Small intestine (tissue), 7 donors: ENCODE results near the gene SLC39A10. TPM values are rescaled to one million over a fixed set of nuclear protein-coding genes. Genes with fewer than 3 reads are reported as not detected.
"Not testable (repeated sequence)": the region's sequence is repeated elsewhere in the genome, so short reads cannot be mapped to it uniquely, and the experiment has no call there.

Experiments used
- DNase-seq, 2 donors: peaks; one replicate each; pipeline versions ENCODE4 v3.0.0 to v3.0.0-alpha.2; 2013
- FAIRE-seq: peaks from 2 replicates; lab custom pipeline; 2012; peaks lifted over from hg19 to GRCh38; lab: Jason Lieb, UNC
- H3K27ac ChIP-seq, 3 donors: one replicate each; pipeline ENCODE4 v1.5.1; 2013; ENCODE audit warnings: low read length in 2 of 3, mild to moderate bottlenecking in 2 of 3, control low read depth in 1 of 3, inconsistent platforms in 1 of 3, low read depth in 1 of 3, moderate library complexity in 1 of 3
- H3K27me3 ChIP-seq, 3 donors: one replicate each; pipeline ENCODE4 v1.6.1; 2013; ENCODE audit warnings: low read length in 3 of 3, inconsistent platforms in 1 of 3; ENCODE audit not compliant: control insufficient read depth in 3 of 3, insufficient read depth in 3 of 3
- H3K36me3 ChIP-seq, 3 donors: one replicate each; pipeline ENCODE4 v1.6.1; 2013; ENCODE audit warnings: low read length in 3 of 3, inconsistent platforms in 1 of 3, low read depth in 1 of 3, mild to moderate bottlenecking in 1 of 3, moderate library complexity in 1 of 3; ENCODE audit not compliant: control insufficient read depth in 3 of 3, insufficient read depth in 2 of 3
- H3K4me1 ChIP-seq, 3 donors: one replicate each; pipeline ENCODE4 v1.6.1; 2013; ENCODE audit warnings: low read length in 2 of 3, inconsistent platforms in 1 of 3, low read depth in 1 of 3, mild to moderate bottlenecking in 1 of 3, moderate library complexity in 1 of 3; ENCODE audit not compliant: control insufficient read depth in 3 of 3, insufficient read depth in 2 of 3
- H3K4me3 ChIP-seq, 3 donors: one replicate each; pipeline ENCODE4 v1.5.1; 2013; ENCODE audit warnings: low read length in 3 of 3, control low read depth in 1 of 3, inconsistent platforms in 1 of 3, low read depth in 1 of 3, mild to moderate bottlenecking in 1 of 3, moderate library complexity in 1 of 3
- H3K9me3 ChIP-seq, 2 donors: one replicate each; pipeline ENCODE4 v1.6.1; 2013; ENCODE audit warnings: low read depth in 1 of 2, low read length in 1 of 2; ENCODE audit not compliant: control insufficient read depth in 2 of 2, insufficient read depth in 1 of 2
- WGBS, 3 donors: extraction: QIAGEN DNeasy Blood & Tissue Kit; methylation state at CpG; one replicate each; pipeline ENCODE4 v1.1.7; 2013; 5-methylcytosine and 5-hydroxymethylcytosine counted together
- polyA plus RNA-seq, 4 donors: library from polyadenylated mRNA; stranded (reverse) in 3 of 4; unstranded in 1 of 4; fragments of 200-250 nt in 3 of 4; fragments of 120-200 nt in 1 of 4; gene quantifications; one replicate each; pipeline versions ENCODE4 v1.2.1 to v1.2.3, GENCODE V29; 2013
- donor health status: healthy with polysubstance abuse.
- donor health status: control.
- donor health status: control.
- donor health status: Bipolar disorder and iron deficiency.
- donor health status: healthy.

The SLC39A10 gene
- polyA plus RNA-seq, 4 donors, result 0.89 to 24.6 (median 7.3) TPM

DNA sequence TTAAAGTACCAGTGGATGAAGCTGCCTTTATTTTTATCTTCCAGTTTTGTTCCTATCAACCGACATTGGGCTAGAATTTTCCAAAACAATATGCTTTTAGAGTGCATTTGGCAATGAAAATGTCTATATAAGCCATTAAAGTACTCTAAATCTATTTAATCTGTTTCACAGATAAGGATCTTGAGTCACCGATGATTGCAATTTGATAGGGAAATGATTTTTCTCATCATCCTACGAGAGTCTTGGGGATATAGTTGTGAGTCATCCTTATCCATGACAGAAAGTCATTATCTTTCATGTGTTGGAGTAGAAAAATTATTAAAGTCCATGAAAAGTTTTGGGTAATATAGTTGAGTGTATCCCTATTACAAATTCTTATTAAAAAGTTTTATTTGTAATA, 26.1 kb downstream of the SLC39A10 start:
- no peak overlapping the region for H3K4me3 ChIP-seq
- H3K36me3 ChIP-seq, result peaks cover 0 to 3% (median 0%) of the 10 kb centered on the region in 3 donors
- H3K4me1 ChIP-seq, result no peaks in the 10 kb centered on the region
- H3K27me3 ChIP-seq, result no peaks in the 10 kb centered on the region
- no peak for DNase-seq
- H3K9me3 ChIP-seq, result no peaks in the 10 kb centered on the region
- no peak overlapping the region for H3K27ac ChIP-seq
- 78 to 88% (median 83%) methylated on average over 3 of the region's 3 CpGs for WGBS, 3 donors
- FAIRE-seq, result peak; percentile 59

- DNase-seq (no peak), FAIRE-seq (no peak)
- Histone ChIP-seq H3K9me3 (no peaks in the 10 kb centered on the region), H3K27ac (no peak overlapping the region), H3K27me3 (no peaks in the 10 kb centered on the region), H3K4me1 (no peaks in the 10 kb centered on the region), H3K36me3 (no peaks in the 10 kb centered on the region), H3K4me3 (no peak overlapping the region)
These were observed 29.5 kb downstream of the SLC39A10 start for GRCh38 chr2:195686564-195686963.

DNA sequence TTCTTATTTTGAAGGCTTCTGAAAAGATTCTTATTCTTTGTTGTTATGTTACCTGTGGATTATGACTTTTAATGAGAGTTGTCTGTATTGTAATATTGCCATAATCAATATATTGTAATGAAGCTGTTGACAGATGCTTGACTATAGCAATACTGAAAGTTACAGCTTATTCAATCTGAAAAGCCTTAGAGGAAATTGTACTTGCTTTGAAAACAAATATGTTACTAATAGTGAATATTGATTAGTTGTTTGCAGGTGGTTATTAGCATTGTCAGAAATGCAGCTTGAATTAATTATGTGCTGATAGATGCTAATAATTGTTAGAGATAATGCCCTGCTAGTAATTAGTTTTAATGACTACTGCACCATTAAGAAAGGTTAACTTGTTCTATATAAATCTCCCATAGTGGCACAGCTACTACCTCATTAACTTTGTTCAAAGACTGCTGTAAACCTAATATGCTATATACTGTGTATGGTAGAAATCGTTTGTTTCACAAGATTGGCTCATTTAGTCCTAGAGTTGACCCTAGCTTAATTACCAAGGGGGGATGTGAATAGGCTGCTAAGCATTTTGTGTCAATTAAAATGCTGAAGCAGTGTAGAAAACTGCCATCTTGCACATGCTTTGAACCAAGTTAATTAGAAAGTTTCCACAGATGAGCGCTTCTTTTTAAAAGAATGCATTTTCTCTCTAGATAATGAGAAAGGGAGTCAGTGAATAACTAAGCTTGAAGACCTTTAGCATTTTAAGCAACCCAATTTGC, 30.5 kb downstream of the SLC39A10 start:
- DNase-seq (no peak), FAIRE-seq (no peak)
- H3K27me3 ChIP-seq, result no peaks in the 10 kb centered on the region
- WGBS, 3 donors, result 77 to 78% (median 78%) methylated on average over 2 of the region's 2 CpGs
- H3K9me3 ChIP-seq, result no peaks in the 10 kb centered on the region
- no peaks in the 10 kb centered on the region for H3K4me1 ChIP-seq
- H3K36me3 ChIP-seq, result no peaks in the 10 kb centered on the region
- no peak overlapping the region for H3K27ac ChIP-seq
- no peak overlapping the region for H3K4me3 ChIP-seq

DNA sequence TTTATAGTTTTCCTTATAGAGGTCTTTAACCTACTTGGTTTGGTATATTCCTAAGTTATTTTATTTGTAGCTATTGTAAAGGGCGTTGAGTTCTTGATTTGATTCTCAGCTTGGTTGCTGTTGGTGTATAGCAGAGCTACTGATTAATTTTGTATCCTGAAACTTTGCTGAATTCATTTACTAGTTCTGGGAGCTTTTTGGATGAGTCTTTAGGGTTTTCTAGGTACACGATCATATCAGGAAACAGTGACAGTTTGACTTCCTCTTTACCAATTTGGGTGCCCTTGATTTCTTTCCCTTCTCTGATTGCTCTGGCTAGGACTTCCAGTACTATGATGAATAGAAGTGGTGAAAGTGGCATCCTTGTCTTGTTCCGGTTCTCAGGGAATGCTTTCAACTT, 35.5 kb downstream of the SLC39A10 start:
- not testable (repeated sequence) for H3K9me3 ChIP-seq, FAIRE-seq, DNase-seq, H3K27ac ChIP-seq, H3K4me1 ChIP-seq, H3K4me3 ChIP-seq, H3K27me3 ChIP-seq
- 84 to 88% (median 87%) methylated on average over 3 of the region's 3 CpGs for WGBS, 3 donors
- peaks cover 0 to 11% (median 0%) of the 10 kb centered on the region in 3 donors for H3K36me3 ChIP-seq

- Histone ChIP-seq H3K27ac (no peak overlapping the region), H3K36me3 (peaks cover 0 to 11% (median 0%) of the 10 kb centered on the region in 3 donors), H3K4me3 (no peak overlapping the region), H3K4me1 (no peaks in the 10 kb centered on the region), H3K27me3 (no peaks in the 10 kb centered on the region), H3K9me3 (peaks cover 0 to 10% of the 10 kb centered on the region in 2 donors)
- no peak for FAIRE-seq
- WGBS, 3 donors, result 95 to 97% (median 97%) methylated on average over 7 of the region's 7 CpGs
- DNase-seq, result no peak
These were observed 37.5 kb downstream of the SLC39A10 start for GRCh38 chr2:195694553-195694952.

DNA sequence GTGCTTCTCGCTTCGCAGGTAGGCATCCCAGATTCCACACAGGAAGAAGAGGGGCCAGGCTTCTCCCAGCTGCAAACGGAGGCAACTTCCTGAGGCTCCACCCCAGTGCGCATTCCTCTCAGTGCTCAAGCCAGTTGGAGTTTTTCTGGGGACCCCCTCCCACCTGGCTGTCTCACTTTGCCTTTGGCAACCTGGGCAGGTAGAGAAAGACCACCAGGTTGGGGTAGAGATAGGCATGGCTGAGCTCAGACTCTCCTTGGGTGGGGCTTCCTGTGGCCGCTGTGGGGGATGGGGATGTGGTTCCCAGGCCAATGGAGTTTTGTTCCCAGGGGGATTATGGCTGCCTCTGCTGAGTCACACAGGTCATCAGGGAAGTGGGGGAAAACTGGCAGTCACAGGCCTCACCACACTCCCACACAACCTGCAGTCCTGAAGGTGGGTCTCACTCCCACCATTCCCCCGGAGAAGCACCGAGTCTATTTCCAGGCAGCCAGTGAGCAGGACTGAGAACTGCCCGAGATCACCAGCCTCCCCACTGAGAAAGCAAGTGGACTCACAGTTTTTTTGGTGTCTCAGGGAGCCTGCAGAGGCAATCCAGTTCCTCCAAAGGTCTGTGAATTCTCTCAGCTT, 38.1 kb downstream of the SLC39A10 start:
- DNase-seq (no peak), FAIRE-seq (no peak)
- WGBS, 3 donors, result 85 to 90% (median 88%) methylated on average over 8 of the region's 8 CpGs
- Histone ChIP-seq H3K27ac (no peak overlapping the region), H3K36me3 (peaks cover 0 to 11% (median 0%) of the 10 kb centered on the region in 3 donors), H3K4me3 (no peak overlapping the region), H3K27me3 (no peaks in the 10 kb centered on the region), H3K9me3 (peaks cover 0 to 10% of the 10 kb centered on the region in 2 donors), H3K4me1 (no peaks in the 10 kb centered on the region)

DNA sequence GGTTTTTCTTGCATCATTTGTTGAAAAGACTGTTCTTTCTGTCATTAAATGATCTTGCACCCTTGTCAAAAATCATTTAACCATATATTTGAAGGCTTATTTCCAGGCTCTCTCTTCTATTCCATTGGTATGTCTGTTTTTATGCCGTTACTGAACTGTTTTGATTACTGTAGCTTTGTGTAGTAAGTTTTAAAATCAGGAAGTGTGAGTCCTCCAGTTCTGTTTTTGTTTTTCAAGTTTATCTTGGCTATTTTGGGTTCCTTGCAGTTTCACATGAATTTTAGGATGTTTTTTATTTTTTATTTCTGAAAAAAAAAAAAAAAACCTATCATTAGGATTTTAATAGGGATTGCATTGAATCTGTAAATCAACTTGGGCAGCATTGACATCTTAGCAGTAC, 39.0 kb downstream of the SLC39A10 start:
- 85 to 93% (median 88%) methylated on average over 1 of the region's 1 CpG for WGBS, 3 donors
- no peak for DNase-seq
- no peak overlapping the region for H3K4me3 ChIP-seq
- no peak for FAIRE-seq
- no peaks in the 10 kb centered on the region for H3K4me1 ChIP-seq
- peaks cover 0 to 11% (median 0%) of the 10 kb centered on the region in 3 donors for H3K36me3 ChIP-seq
- no peak overlapping the region for H3K27ac ChIP-seq
- H3K27me3 ChIP-seq, result no peaks in the 10 kb centered on the region
- H3K9me3 ChIP-seq, result peaks cover 0 to 13% of the 10 kb centered on the region in 2 donors

- 75 to 93% (median 90%) methylated on average over 3 of the region's 3 CpGs for WGBS, 3 donors
- FAIRE-seq (no peak), DNase-seq (no peak)
These were observed 40.7 kb downstream of the SLC39A10 start for GRCh38 chr2:195697681-195698220.

More at GRCh38 chr2:195697681-195698220, 40.7 kb downstream of the SLC39A10 start:
- peaks cover 0 to 13% of the 10 kb centered on the region in 2 donors for H3K9me3 ChIP-seq
- no peaks in the 10 kb centered on the region for H3K27me3 ChIP-seq
- H3K4me1 ChIP-seq, result no peaks in the 10 kb centered on the region
- H3K4me3 ChIP-seq, result no peak overlapping the region
- H3K36me3 ChIP-seq, result peaks cover 0 to 11% (median 0%) of the 10 kb centered on the region in 3 donors
- H3K27ac ChIP-seq, result no peak overlapping the region
